H9 (cell line): Measurements from ENCODE around the gene ADAMTS2. TPM values are rescaled to one million over a fixed set of nuclear protein-coding genes. Genes with fewer than 3 reads are reported as not detected.

Experiments
- DNase-seq: peaks from one replicate; pipeline ENCODE4 v3.0.0-alpha.2; 2017
- H2AFZ ChIP-seq: one replicate; pipeline ENCODE4 v1.6.1; 2013; ENCODE audit warnings: mild to moderate bottlenecking, low read length, control low read depth, moderate library complexity
- H2AK5ac ChIP-seq: 2 replicates; pipeline ENCODE4 v1.6.1; 2013; ENCODE audit warnings: low read length, control low read depth, mixed read lengths; ENCODE audit not compliant: insufficient read length
- H2BK120ac ChIP-seq: one replicate; pipeline ENCODE4 v1.6.1; 2013; ENCODE audit warnings: low read depth, mild to moderate bottlenecking, low read length, control low read depth, inconsistent platforms; ENCODE audit not compliant: poor library complexity, severe bottlenecking
- H2BK12ac ChIP-seq: 2 replicates; pipeline ENCODE4 v1.6.1; 2013; ENCODE audit warnings: low read length, control low read depth, mixed read lengths, low read depth; ENCODE audit not compliant: insufficient read length
- H2BK15ac ChIP-seq: 2 replicates; pipeline ENCODE4 v1.6.1; 2013; ENCODE audit warnings: low read depth, low read length, control low read depth
- H2BK20ac ChIP-seq: one replicate; pipeline ENCODE4 v1.6.1; 2013; ENCODE audit warnings: low read depth, mild to moderate bottlenecking, low read length, control low read depth, inconsistent platforms; ENCODE audit not compliant: poor library complexity, severe bottlenecking
- H2BK5ac ChIP-seq: 2 replicates; pipeline ENCODE4 v1.6.1; 2013; ENCODE audit warnings: low read length, control low read depth, mixed read lengths; ENCODE audit not compliant: insufficient read length
- H3K14ac ChIP-seq: 2 replicates; pipeline ENCODE4 v1.6.1; 2013; ENCODE audit warnings: low read length, control low read depth; ENCODE audit not compliant: insufficient read depth
- H3K18ac ChIP-seq: 2 replicates; pipeline ENCODE4 v1.6.1; 2013; ENCODE audit warnings: low read depth, mild to moderate bottlenecking, mixed read lengths, low read length, control low read depth; ENCODE audit not compliant: insufficient read length
- H3K23ac ChIP-seq: 2 replicates; pipeline ENCODE4 v1.6.1; 2013; ENCODE audit warnings: low read length, control low read depth, mixed read lengths, low read depth; ENCODE audit not compliant: insufficient read length
- H3K23me2 ChIP-seq: 2 replicates; pipeline ENCODE4 v1.6.1; 2013; ENCODE audit warnings: low read depth, mild to moderate bottlenecking, mixed read lengths, low read length, control low read depth; ENCODE audit not compliant: insufficient read length, poor library complexity, severe bottlenecking
- H3K27ac ChIP-seq: 2 replicates; pipeline ENCODE4 v1.5.1; 2013; ENCODE audit warnings: low read length, control low read depth, mixed read lengths, low read depth; ENCODE audit not compliant: insufficient read length
- H3K27me3 ChIP-seq: 2 replicates; pipeline ENCODE4 v1.6.1; 2013; ENCODE audit warnings: low read length, control low read depth, inconsistent platforms; ENCODE audit not compliant: insufficient read depth
- H3K4ac ChIP-seq: 2 replicates; pipeline ENCODE4 v1.6.1; 2013; ENCODE audit warnings: low read depth, mild to moderate bottlenecking, control low read depth, inconsistent platforms, low read length, moderate library complexity
- H3K4me1 ChIP-seq: 2 replicates; pipeline ENCODE4 v1.6.1; 2013; ENCODE audit warnings: low read length, control low read depth, inconsistent platforms; ENCODE audit not compliant: insufficient read depth
- H3K4me2 ChIP-seq: 2 replicates; pipeline ENCODE4 v1.6.1; 2013; ENCODE audit warnings: low read length, control low read depth, mixed read lengths; ENCODE audit not compliant: insufficient read length, insufficient read depth
- H3K56ac ChIP-seq: 2 replicates; pipeline ENCODE4 v1.6.1; 2013; ENCODE audit warnings: low read depth, mild to moderate bottlenecking, mixed read lengths, low read length, control low read depth; ENCODE audit not compliant: insufficient read length
- H3K79me1 ChIP-seq: 2 replicates; pipeline ENCODE4 v1.6.1; 2013; ENCODE audit warnings: low read depth, mild to moderate bottlenecking, moderate library complexity, low read length, control low read depth, inconsistent platforms; ENCODE audit not compliant: insufficient read depth, poor library complexity, severe bottlenecking
- H3K79me2 ChIP-seq: 2 replicates; pipeline ENCODE4 v1.6.1; 2013; ENCODE audit warnings: low read length, control low read depth, inconsistent platforms; ENCODE audit not compliant: insufficient read depth
- H3K9ac ChIP-seq: 2 replicates; pipeline ENCODE4 v1.6.1; 2013; ENCODE audit warnings: low read length, control low read depth, mixed read lengths; ENCODE audit not compliant: insufficient read length; ENCODE audit errors: extremely low read depth
- H3K9me3 ChIP-seq: one replicate; pipeline ENCODE4 v1.6.1; 2013; ENCODE audit warnings: low read depth, low read length, inconsistent platforms; ENCODE audit not compliant: control insufficient read depth
- H3T11ph ChIP-seq: one replicate; pipeline ENCODE4 v1.6.1; 2013; ENCODE audit warnings: mild to moderate bottlenecking, low read length, control low read depth, inconsistent platforms
- H4K20me1 ChIP-seq: one replicate; pipeline ENCODE4 v1.6.1; 2013; ENCODE audit not compliant: control insufficient read depth, insufficient read length, insufficient read depth
- H4K5ac ChIP-seq: 2 replicates; pipeline ENCODE4 v1.6.1; 2013; ENCODE audit warnings: low read depth, mild to moderate bottlenecking, mixed read lengths, low read length, control low read depth; ENCODE audit not compliant: insufficient read length
- H4K8ac ChIP-seq: replicated peaks from 2 replicates; pipeline ENCODE4 v1.6.1; 2013; ENCODE audit warnings: low read length, control low read depth, mixed read lengths, low read depth; ENCODE audit not compliant: insufficient read length
- H4K91ac ChIP-seq: 2 replicates; pipeline ENCODE4 v1.6.1; 2013; ENCODE audit warnings: low read depth, mild to moderate bottlenecking, moderate library complexity, mixed read lengths, low read length, control low read depth; ENCODE audit not compliant: insufficient read length
- H3K27ac Mint-ChIP-seq, 3 experiments: 2 replicates in 2 of 3; 3 replicates in 1 of 3; pipeline ENCODE4 v1.8.0; 2020 to 2021; ENCODE audit warnings: mixed read lengths in 3 of 3, mild to moderate bottlenecking in 1 of 3, moderate library complexity in 1 of 3
- H3K27me3 Mint-ChIP-seq: 2 replicates; pipeline ENCODE4 v1.8.0; 2021; ENCODE audit warnings: low read depth, mild to moderate bottlenecking, moderate library complexity, mixed read lengths
- H3K36me3 Mint-ChIP-seq, 3 experiments: 2 replicates in 2 of 3; 3 replicates in 1 of 3; pipeline ENCODE4 v1.8.0; 2020 to 2021; ENCODE audit warnings: low read depth in 3 of 3, mixed read lengths in 3 of 3; ENCODE audit not compliant: insufficient read depth in 1 of 3
- H3K4me1 Mint-ChIP-seq, 2 experiments: 2 replicates each; pipeline ENCODE4 v1.8.0; 2020; ENCODE audit warnings: mixed read lengths in 2 of 2
- H3K4me3 Mint-ChIP-seq, 2 experiments: 2 replicates in 1 of 2; 3 replicates in 1 of 2; pipeline ENCODE4 v1.8.0; 2020 to 2021; ENCODE audit warnings: mild to moderate bottlenecking in 2 of 2, mixed read lengths in 2 of 2, moderate library complexity in 1 of 2
- H3K9me3 Mint-ChIP-seq, 2 experiments: 2 replicates in 1 of 2; 3 replicates in 1 of 2; pipeline ENCODE4 v1.8.0; 2020; ENCODE audit warnings: mild to moderate bottlenecking in 2 of 2, mixed read lengths in 2 of 2, moderate library complexity in 1 of 2
- CTCF ChIP-seq: fragments of 200-600 bp; sonication (generic); conservative IDR thresholded peaks from 3 replicates; pipeline ENCODE4 v1.8.0; 2021; ENCODE audit warnings: antibody characterized with exemption, mild to moderate bottlenecking
- WGBS: extraction: QIAGEN DNeasy Blood & Tissue Kit; methylation state at CpG from one replicate; pipeline ENCODE4 v1.1.7; 2013; ENCODE audit warnings: missing lambda C conversion rate, low lambda C conversion rate, mixed read lengths; ENCODE audit not compliant: insufficient read length; ENCODE audit errors: extremely low coverage; 5-methylcytosine and 5-hydroxymethylcytosine counted together
- total RNA-seq: library from RNA; stranded (reverse); gene quantifications from 2 replicates; pipeline ENCODE4 v1.2.1, GENCODE V29; 2021

Gene ADAMTS2
- total RNA-seq, 1 experiment from 2014 or later, result 5.4 TPM

GRCh38 chr5:179233909-179234562 is 111.2 kb downstream of the ADAMTS2 start:
- Histone ChIP-seq H3K23ac (no peak overlapping the region), H3K56ac (no peak overlapping the region), H3K4ac (no peak overlapping the region), H3T11ph (no peak overlapping the region), H3K27ac (no peak overlapping the region), H3K4me1 (peaks cover 4% of the 10 kb centered on the region; the same call in 1 of the 2 replicates), H4K5ac (no peak overlapping the region), H2BK5ac (no peak overlapping the region), H4K20me1 (no peaks in the 10 kb centered on the region), H2BK20ac (no peak overlapping the region), H3K79me1 (no peaks in the 10 kb centered on the region), H3K14ac (no peak overlapping the region; the same call in 1 of the 2 replicates), H3K9me3 (no peaks in the 10 kb centered on the region), H4K91ac (no peak overlapping the region), H3K18ac (no peak overlapping the region), H2BK12ac (no peak overlapping the region), H3K23me2 (no peaks in the 10 kb centered on the region), H3K9ac (no peak overlapping the region), H3K27me3 (no peaks in the 10 kb centered on the region), H4K8ac (no peak overlapping the region), H2BK15ac (no peak overlapping the region), H2AFZ (no peak overlapping the region), H2AK5ac (no peak overlapping the region), H3K4me2 (no peak overlapping the region), H3K79me2 (no peaks in the 10 kb centered on the region), H2BK120ac (no peak overlapping the region)
- Mint-ChIP-seq H3K27me3 (no peaks in the 10 kb centered on the region; the same call in 1 of the 2 replicates), H3K36me3 (peaks cover 1 to 5% (median 4%) of the 10 kb centered on the region in 3 experiments; a peak in 5 of 7 replicates), H3K9me3 (peaks cover 6 to 9% of the 10 kb centered on the region in 2 experiments; a peak in 4 of 5 replicates), H3K4me3 (no peak overlapping the region), H3K27ac (peak overlapping the region in 2 of 3 experiments; percentile 21 to 65; a peak in 3 of 7 replicates), H3K4me1 (peaks cover 21 to 23% of the 10 kb centered on the region in 2 experiments)
- no peak for TF ChIP-seq CTCF
- DNase-seq, result peak; percentile 24
- WGBS, result no CpG with 5 or more reads among the region's 12 CpGs
